Sigmoid colon (tissue), 7 donors: ENCODE data around the gene MAPT. TPM values are rescaled to one million over a fixed set of nuclear protein-coding genes. Genes with fewer than 3 reads are reported as not detected.

Source experiments
- DNase-seq: peaks from one replicate; pipeline ENCODE4 v3.0.0-alpha.2; 2019
- H3K27ac ChIP-seq, 4 donors: fragments of 200-600 bp; sonication (generic); one replicate each; pipeline ENCODE4 v1.5.1; 2016 to 2019; ENCODE audit warnings: mild to moderate bottlenecking in 1 of 4
- H3K27me3 ChIP-seq, 3 donors: fragments of 200-600 bp; sonication (generic); one replicate each; pipeline ENCODE4 v1.5.1; 2019; ENCODE audit warnings: mild to moderate bottlenecking in 1 of 3
- H3K36me3 ChIP-seq, 4 donors: fragments of 200-600 bp; sonication (generic); one replicate each; pipeline ENCODE4 v1.5.1; 2016 to 2019
- H3K4me1 ChIP-seq, 4 donors: fragments of 200-600 bp; sonication (generic); one replicate each; pipeline ENCODE4 v1.5.1; 2017 to 2019
- H3K4me3 ChIP-seq, 4 donors: fragments of 200-600 bp; sonication (generic); one replicate each; pipeline ENCODE4 v1.5.1; 2017 to 2019; ENCODE audit warnings: mild to moderate bottlenecking in 2 of 4, moderate library complexity in 1 of 4
- H3K9me3 ChIP-seq, 4 donors: fragments of 200-600 bp in 3 of 4; sonication (generic) in 3 of 4; one replicate each; pipeline versions ENCODE4 v1.5.1 to v1.6.1; 2013 to 2019
- CTCF ChIP-seq, 4 experiments: fragments of 450-650 bp in 3 of 4; fragments of 200-600 bp in 1 of 4; IDR thresholded peaks; one replicate each; pipeline ENCODE4 v1.5.1; 2016 to 2019; ENCODE audit warnings: antibody characterized with exemption in 4 of 4, mild to moderate bottlenecking in 3 of 4, moderate library complexity in 2 of 4
- EP300 ChIP-seq, 4 donors: sonication (generic); formaldehyde crosslinking; IDR thresholded peaks; one replicate each; pipeline ENCODE4 v1.6.1; 2017; ENCODE audit warnings: antibody characterized with exemption in 4 of 4
- POLR2A ChIP-seq, 2 donors: fragments of 450-650 bp; IDR thresholded peaks; one replicate each; pipeline ENCODE4 v1.6.1; 2016; ENCODE audit warnings: antibody characterized with exemption in 2 of 2, mild to moderate bottlenecking in 2 of 2, moderate library complexity in 2 of 2
- POLR2AphosphoS5 ChIP-seq, 4 donors: sonication (generic); formaldehyde crosslinking; IDR thresholded peaks; one replicate each; pipeline ENCODE4 v1.6.1; 2017; ENCODE audit warnings: antibody characterized with exemption in 4 of 4
- WGBS, 2 donors: extraction: QIAGEN DNeasy Blood & Tissue Kit; methylation state at CpG; one replicate each; pipeline ENCODE4 v1.1.7; 2013; 5-methylcytosine and 5-hydroxymethylcytosine counted together
- intact Hi-C: fragments of 100-400 bp; cut with DNase I; formaldehyde crosslinking; loops from one replicate; pipeline ENCODE4 v1.15.1; 2023
- polyA plus RNA-seq, 3 donors: library from polyadenylated mRNA; stranded (reverse); fragments of 200-250 nt; gene quantifications; one replicate each; pipeline ENCODE4 v1.2.3, GENCODE V29; 2013
- total RNA-seq, 4 donors: library from RNA; depleted of rRNA; stranded (reverse); fragments of >200 nt; gene quantifications; one replicate each; pipeline ENCODE4 v1.1.0, GENCODE V29; 2016
- donor health status: healthy with polysubstance abuse.
- donor health status: Bipolar disorder and iron deficiency.
- donor health status: healthy.

The MAPT gene
- total and polyA plus RNA-seq, 7 donors = 0.60 to 20.5 (median 10.9) TPM; not detected in 1

GRCh38 chr17:46008591-46008990 is 114.2 kb downstream of the MAPT start:
- no peaks in the 10 kb centered on the region for H3K36me3 ChIP-seq
- H3K4me3 ChIP-seq = no peak overlapping the region
- WGBS, 2 donors = 91 to 94% methylated on average over 9 of the region's 9 CpGs
- peaks cover 0 to 9% (median 3%) of the 10 kb centered on the region in 4 donors for H3K4me1 ChIP-seq
- H3K27ac ChIP-seq = no peak overlapping the region
- intact Hi-C loops = loop anchor here (10.0 kb wide), 1 partner anchor 276 kb away; no protein-coding TSS in a partner anchor
- no peaks in the 10 kb centered on the region for H3K27me3 ChIP-seq
- DNase-seq = no peak
- no peaks in the 10 kb centered on the region for H3K9me3 ChIP-seq
- TF ChIP-seq POLR2AphosphoS5 (IDR thresholded peaks at IDR 0.05) = no peak
- no peak for TF ChIP-seq EP300 (IDR thresholded peaks at IDR 0.05)
- TF ChIP-seq POLR2A (IDR thresholded peaks at IDR 0.05) = no peak
- TF ChIP-seq CTCF (IDR thresholded peaks at IDR 0.05) = no peak

GRCh38 chr17:46009681-46010596 is 115.6 kb downstream of the MAPT start:
- 87 to 88% methylated on average over 33 of the region's 33 CpGs for WGBS, 2 donors
- Histone ChIP-seq H3K27me3 (no peaks in the 10 kb centered on the region), H3K27ac (no peak overlapping the region), H3K9me3 (no peaks in the 10 kb centered on the region), H3K36me3 (no peaks in the 10 kb centered on the region), H3K4me3 (no peak overlapping the region), H3K4me1 (no peaks in the 10 kb centered on the region)
- TF ChIP-seq CTCF (IDR thresholded peaks at IDR 0.05) (no peak), EP300 (IDR thresholded peaks at IDR 0.05) (no peak), POLR2A (IDR thresholded peaks at IDR 0.05) (no peak), POLR2AphosphoS5 (IDR thresholded peaks at IDR 0.05) (no peak)
- no peak for DNase-seq
- intact Hi-C loops = loop anchor here (10.0 kb wide), 1 partner anchor 275 kb away; no protein-coding TSS in a partner anchor

- Histone ChIP-seq H3K27me3 (no peaks in the 10 kb centered on the region), H3K36me3 (no peaks in the 10 kb centered on the region), H3K27ac (no peak overlapping the region), H3K4me3 (no peak overlapping the region), H3K4me1 (no peaks in the 10 kb centered on the region), H3K9me3 (no peaks in the 10 kb centered on the region)
- DNase-seq = no peak
- TF ChIP-seq POLR2A (IDR thresholded peaks at IDR 0.05) (no peak), EP300 (IDR thresholded peaks at IDR 0.05) (no peak), POLR2AphosphoS5 (IDR thresholded peaks at IDR 0.05) (no peak), CTCF (IDR thresholded peaks at IDR 0.05) (no peak)
- intact Hi-C loops = no loop called here
- WGBS, 2 donors = 82 to 87% methylated on average over 16 of the region's 16 CpGs
Observed at GRCh38 chr17:46010597-46011186, 116.3 kb downstream of the MAPT start.

GRCh38 chr17:46011711-46012505 is 117.6 kb downstream of the MAPT start:
- WGBS, 2 donors = 85 to 88% methylated on average over 28 of the region's 28 CpGs
- TF ChIP-seq CTCF (IDR thresholded peaks at IDR 0.05) (no peak), POLR2A (IDR thresholded peaks at IDR 0.05) (no peak), POLR2AphosphoS5 (IDR thresholded peaks at IDR 0.05) (no peak), EP300 (IDR thresholded peaks at IDR 0.05) (no peak)
- H3K4me1 ChIP-seq = no peaks in the 10 kb centered on the region
- H3K9me3 ChIP-seq = no peaks in the 10 kb centered on the region
- H3K4me3 ChIP-seq = no peak overlapping the region
- intact Hi-C loops = no loop called here
- no peak for DNase-seq
- H3K27me3 ChIP-seq = no peaks in the 10 kb centered on the region
- no peaks in the 10 kb centered on the region for H3K36me3 ChIP-seq
- H3K27ac ChIP-seq = no peak overlapping the region
